GM23248 (cell line): Measurements from ENCODE around the gene KCNJ1. TPM values are rescaled to one million over a fixed set of nuclear protein-coding genes. Genes with fewer than 3 reads are reported as not detected.

Experiments used
- DNase-seq: peaks from one replicate; pipeline ENCODE4 v3.0.0-alpha.2; 2015
- H2AFZ ChIP-seq: fragments of 200-600 bp; sonication (generic); 2 replicates; pipeline ENCODE4 v1.6.1; 2016; ENCODE audit warnings: antibody characterized with exemption
- H3F3A ChIP-seq: fragments of 200-600 bp; sonication (generic); 2 replicates; pipeline ENCODE4 v1.6.1; 2016; ENCODE audit warnings: mild to moderate bottlenecking, antibody characterized with exemption, mixed run types; ENCODE audit not compliant: insufficient read depth
- H3K27ac ChIP-seq: fragments of 200-600 bp; sonication (generic); 2 replicates; pipeline ENCODE4 v1.5.1; 2016; ENCODE audit warnings: mild to moderate bottlenecking
- H3K27me3 ChIP-seq: fragments of 200-600 bp; sonication (generic); replicated peaks from 2 replicates; pipeline ENCODE4 v1.6.1; 2016; ENCODE audit warnings: mild to moderate bottlenecking; ENCODE audit not compliant: insufficient read depth
- H3K36me3 ChIP-seq: fragments of 200-600 bp; sonication (generic); 2 replicates; pipeline ENCODE4 v1.6.1; 2016; ENCODE audit warnings: low read depth, mild to moderate bottlenecking
- H3K4me1 ChIP-seq: fragments of 200-600 bp; sonication (generic); 2 replicates; pipeline ENCODE4 v1.6.1; 2016; ENCODE audit warnings: mild to moderate bottlenecking; ENCODE audit not compliant: insufficient read depth
- H3K4me2 ChIP-seq: fragments of 200-600 bp; sonication (generic); one replicate; pipeline ENCODE4 v1.6.1; 2016; ENCODE audit warnings: mild to moderate bottlenecking; ENCODE audit not compliant: unreplicated experiment
- H3K4me3 ChIP-seq: fragments of 200-600 bp; sonication (generic); 2 replicates; pipeline ENCODE4 v1.5.1; 2016; ENCODE audit warnings: mild to moderate bottlenecking
- H3K79me2 ChIP-seq: fragments of 200-600 bp; sonication (generic); 2 replicates; pipeline ENCODE4 v1.6.1; 2016; ENCODE audit warnings: mild to moderate bottlenecking; ENCODE audit not compliant: insufficient read depth
- H3K9ac ChIP-seq: fragments of 200-600 bp; sonication (generic); 2 replicates; pipeline ENCODE4 v1.6.1; 2016; ENCODE audit warnings: mild to moderate bottlenecking
- H3K9me2 ChIP-seq: fragments of 200-600 bp; sonication (generic); 2 replicates; pipeline ENCODE4 v1.6.1; 2016; ENCODE audit warnings: mixed run types, mild to moderate bottlenecking, moderate library complexity; ENCODE audit not compliant: insufficient read depth
- H3K9me3 ChIP-seq: fragments of 200-600 bp; sonication (generic); one replicate; pipeline ENCODE4 v1.6.1; 2017; ENCODE audit warnings: low read depth
- H4K20me1 ChIP-seq: fragments of 200-600 bp; sonication (generic); 2 replicates; pipeline ENCODE4 v1.6.0; 2016; ENCODE audit not compliant: insufficient read depth
- EZH2 ChIP-seq: fragments of 200-600 bp; sonication (generic); IDR thresholded peaks from 2 replicates; pipeline ENCODE4 v1.6.1; 2018; ENCODE audit warnings: antibody characterized with exemption, mild to moderate bottlenecking; ENCODE audit not compliant: insufficient read depth, poor library complexity, severe bottlenecking
- EZH2phosphoT487 ChIP-seq: fragments of 200-600 bp; sonication (generic); IDR thresholded peaks from 2 replicates; pipeline ENCODE4 v1.6.1; 2018; ENCODE audit warnings: antibody characterized with exemption, moderate library complexity, mild to moderate bottlenecking, low read depth; ENCODE audit not compliant: insufficient read depth
- WGBS, 2 experiments: methylation state at CpG; one replicate each; pipeline ENCODE4 v1.1.6; 2015 to 2017; ENCODE audit warnings: low lambda C conversion rate in 2 of 2, low coverage in 1 of 2; ENCODE audit errors: missing lambda C conversion rate in 2 of 2; 5-methylcytosine and 5-hydroxymethylcytosine counted together
- in situ Hi-C: fragments of 300-500 bp; cut with MboI; formaldehyde crosslinking; loops from 2 replicates; pipeline ENCODE4 v1.15.0; 2020
- polyA plus RNA-seq: library from polyadenylated mRNA; unstranded; fragments of >200 nt; fragmentation: Nextera tagmentation; extraction: Ambion mirVana; gene quantifications from 2 replicates; pipeline ENCODE4 v1.2.1, GENCODE V29; 2016
- total RNA-seq: library from RNA; depleted of rRNA; stranded (reverse); fragments of >200 nt; shearing (Covaris generic); gene quantifications from 2 replicates; pipeline ENCODE4 v1.2.3, GENCODE V29; 2014

KCNJ1 gene
- total and polyA plus RNA-seq, 2 experiments from 2014 or later: not detected

GRCh38 chr11:128906185-128907050 lies 39.3 kb upstream of the KCNJ1 start:
- Histone ChIP-seq H3K4me2 (peak overlapping the region; percentile 41), H3K27me3 (no peaks in the 10 kb centered on the region), H3K79me2 (no peaks in the 10 kb centered on the region), H3K9ac (no peak overlapping the region), H3K9me3 (no peaks in the 10 kb centered on the region), H3K36me3 (no peaks in the 10 kb centered on the region), H2AFZ (no peak overlapping the region; the same call in 1 of the 2 replicates), H3F3A (peaks cover 38% of the 10 kb centered on the region), H3K9me2 (no peaks in the 10 kb centered on the region), H3K4me1 (peaks cover 41% of the 10 kb centered on the region), H3K4me3 (peak overlapping the region; percentile 66), H4K20me1 (no peaks in the 10 kb centered on the region), H3K27ac (no peak overlapping the region)
- 86 to 88% methylated on average over 8 of the region's 8 CpGs for WGBS, 2 experiments
- in situ Hi-C loops: no loop called here
- no peak for DNase-seq
- no peak for TF ChIP-seq EZH2
- no peak for TF ChIP-seq EZH2phosphoT487

DNA sequence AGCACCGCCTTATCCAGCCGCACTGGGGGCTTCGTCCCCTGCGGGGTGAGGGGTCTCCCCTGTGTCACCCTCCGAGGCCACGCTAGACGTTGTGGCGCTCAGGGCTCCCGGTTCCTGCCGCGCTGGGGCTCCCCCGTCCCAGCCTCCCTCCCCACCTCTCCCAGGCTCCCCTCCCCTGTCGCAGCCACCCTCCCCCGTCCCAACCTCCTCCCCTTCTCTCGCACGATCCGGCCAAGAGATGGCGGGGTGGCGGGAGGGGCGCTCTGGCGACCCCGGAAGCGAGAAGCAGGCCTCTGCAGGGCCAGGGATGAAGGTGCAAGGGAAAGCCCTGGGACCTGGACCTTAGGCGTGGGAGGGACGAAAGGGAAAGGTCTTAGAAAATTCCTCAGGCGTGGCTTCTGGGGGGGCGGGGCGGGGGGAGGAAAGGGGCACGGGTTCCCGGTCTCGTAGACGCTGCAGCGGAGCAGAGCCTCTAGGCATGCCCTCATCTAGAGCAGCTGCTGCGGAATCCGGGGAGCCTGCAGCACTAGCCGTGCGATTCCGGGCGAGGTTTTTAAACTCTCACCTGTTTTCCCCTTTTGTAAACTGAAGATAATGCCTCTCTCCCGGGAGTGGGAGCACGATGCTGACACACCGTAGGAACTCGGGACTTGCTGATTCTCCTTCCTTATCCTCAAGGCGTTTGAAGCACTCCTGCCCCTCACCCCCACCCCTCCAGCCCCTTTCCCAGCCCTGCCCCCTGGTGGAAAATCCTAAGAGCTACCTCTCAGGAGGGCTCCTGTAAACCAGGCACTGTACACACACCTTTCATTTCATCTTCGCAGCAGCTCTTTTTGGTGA lies 38.5 kb upstream of the KCNJ1 start:
- no peak overlapping the region for H3K27ac ChIP-seq
- peak overlapping the region; percentile 66 for H3K4me3 ChIP-seq
- H3F3A ChIP-seq: peaks cover 38% of the 10 kb centered on the region
- TF ChIP-seq EZH2phosphoT487: no peak
- no peak for TF ChIP-seq EZH2
- H3K9ac ChIP-seq: peak overlapping the region; percentile 52
- no peaks in the 10 kb centered on the region for H3K79me2 ChIP-seq
- H4K20me1 ChIP-seq: no peaks in the 10 kb centered on the region
- peak; percentile 63 for DNase-seq
- H3K9me3 ChIP-seq: no peaks in the 10 kb centered on the region
- H3K27me3 ChIP-seq: no peaks in the 10 kb centered on the region
- H3K9me2 ChIP-seq: no peaks in the 10 kb centered on the region
- in situ Hi-C loops: no loop called here
- 6 to 9% methylated on average over 18 to 45 of the region's 45 CpGs for WGBS, 2 experiments
- peaks cover 41% of the 10 kb centered on the region for H3K4me1 ChIP-seq
- peak overlapping the region; percentile 68 for H2AFZ ChIP-seq
- no peaks in the 10 kb centered on the region for H3K36me3 ChIP-seq
- H3K4me2 ChIP-seq: peak overlapping the region; percentile 72

- H3K9me3 ChIP-seq: no peaks in the 10 kb centered on the region
- no peaks in the 10 kb centered on the region for H4K20me1 ChIP-seq
- H3K4me3 ChIP-seq: peak overlapping the region; percentile 66
- no peaks in the 10 kb centered on the region for H3K79me2 ChIP-seq
- H3K9me2 ChIP-seq: no peaks in the 10 kb centered on the region
- TF ChIP-seq EZH2: no peak
- TF ChIP-seq EZH2phosphoT487: no peak
- 13 to 19% methylated on average over 17 to 25 of the region's 25 CpGs for WGBS, 2 experiments
- in situ Hi-C loops: no loop called here
- no peak overlapping the region for H3K27ac ChIP-seq
- H3K4me1 ChIP-seq: peaks cover 41% of the 10 kb centered on the region
- no peaks in the 10 kb centered on the region for H3K27me3 ChIP-seq
- DNase-seq: peak; percentile 40
- no peaks in the 10 kb centered on the region for H3K36me3 ChIP-seq
- peak overlapping the region; percentile 52 for H3K9ac ChIP-seq
- peaks cover 38% of the 10 kb centered on the region for H3F3A ChIP-seq
- H3K4me2 ChIP-seq: peak overlapping the region; percentile 72
- H2AFZ ChIP-seq: peak overlapping the region; percentile 68
These were observed 37.7 kb upstream of the KCNJ1 start for GRCh38 chr11:128904656-128905344.

GRCh38 chr11:128904303-128904655 lies 37.2 kb upstream of the KCNJ1 start:
- H3K79me2 ChIP-seq: no peaks in the 10 kb centered on the region
- H3F3A ChIP-seq: peaks cover 35% of the 10 kb centered on the region
- H3K4me1 ChIP-seq: peaks cover 40% of the 10 kb centered on the region
- H4K20me1 ChIP-seq: no peaks in the 10 kb centered on the region
- DNase-seq: no peak
- TF ChIP-seq EZH2: no peak
- TF ChIP-seq EZH2phosphoT487: no peak
- no peak overlapping the region for H2AFZ ChIP-seq
- H3K9ac ChIP-seq: no peak overlapping the region
- in situ Hi-C loops: no loop called here
- no peaks in the 10 kb centered on the region for H3K9me3 ChIP-seq
- no peak overlapping the region for H3K4me3 ChIP-seq
- no peak overlapping the region for H3K4me2 ChIP-seq
- WGBS, 2 experiments: 82 to 90% methylated on average over 14 of the region's 14 CpGs
- H3K27me3 ChIP-seq: no peaks in the 10 kb centered on the region
- no peaks in the 10 kb centered on the region for H3K9me2 ChIP-seq
- no peak overlapping the region for H3K27ac ChIP-seq
- no peaks in the 10 kb centered on the region for H3K36me3 ChIP-seq
